ENCODE results near the gene NNMT. TPM values are rescaled to one million over a fixed set of nuclear protein-coding genes. Genes with fewer than 3 reads are reported as not detected.
"Not testable (repeated sequence)": the region's sequence is repeated elsewhere in the genome, so short reads cannot be mapped to it uniquely, and the experiment has no call there.

The NNMT gene
- polyA plus RNA-seq, 3 donors from 2014 or later = 0.68 to 1.0 TPM; not detected in 1

DNA sequence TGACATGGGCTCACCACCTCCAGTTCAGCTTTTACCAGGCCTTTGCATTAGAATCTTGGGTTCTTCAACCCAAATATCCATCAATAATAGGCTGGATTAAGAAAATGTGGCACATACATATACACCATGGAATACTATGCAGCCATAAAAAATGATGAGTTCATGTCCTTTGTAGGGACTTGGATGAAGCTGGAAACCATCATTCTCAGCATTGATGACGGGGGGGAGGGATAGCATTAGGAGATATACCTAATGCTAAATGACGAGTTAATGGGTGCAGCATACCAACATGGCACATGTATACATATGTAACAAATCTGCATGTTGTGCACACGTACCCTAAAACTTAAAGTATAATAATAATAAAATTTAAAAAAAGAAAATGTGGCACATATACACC is 45.5 kb downstream of the NNMT start:
- peaks cover 8 to 18% of the 10 kb centered on the region in 2 donors for H3K4me1 Mint-ChIP-seq
- H3K36me3 Mint-ChIP-seq, H3K4me3 Mint-ChIP-seq, DNase-seq, H3K9me3 Mint-ChIP-seq, H3K27ac Mint-ChIP-seq: not testable (repeated sequence)
- peaks cover 0 to 12% (median 11%) of the 10 kb centered on the region in 3 donors for H3K27me3 Mint-ChIP-seq (ENCODE audit: low read depth in 3 of 3)

DNA sequence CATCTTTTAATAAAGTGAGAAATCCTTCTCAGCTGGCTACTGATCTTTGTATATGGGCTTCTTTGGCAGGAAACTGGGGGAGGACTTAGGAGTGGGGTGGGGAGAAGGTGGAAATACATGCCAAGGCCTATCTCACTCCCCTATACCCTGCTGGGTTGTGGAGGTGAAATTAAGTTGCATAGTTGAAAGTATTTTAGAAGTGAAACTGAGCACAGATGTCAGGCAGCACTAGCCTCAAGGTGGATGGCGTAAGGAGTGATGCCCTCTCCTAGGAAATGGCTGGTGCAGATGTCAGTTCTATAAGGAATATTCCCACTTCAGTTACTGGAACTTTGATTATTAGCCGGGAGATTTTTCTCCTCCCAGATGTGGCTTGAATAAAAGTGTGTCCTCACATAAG is 46.3 kb downstream of the NNMT start:
- Mint-ChIP-seq H3K4me3 (no peak overlapping the region), H3K4me1 (peaks cover 11 to 26% of the 10 kb centered on the region in 2 donors), H3K9me3 (no peaks in the 10 kb centered on the region), H3K36me3 (no peaks in the 10 kb centered on the region), H3K27ac (no peak overlapping the region), H3K27me3 (ENCODE audit: low read depth in 3 of 3) (peaks cover 0 to 9% (median 8%) of the 10 kb centered on the region in 3 donors)
- DNase-seq = no peak

GRCh38 chr11:114343020-114343419 is 46.8 kb downstream of the NNMT start:
- Mint-ChIP-seq H3K36me3 (no peaks in the 10 kb centered on the region), H3K4me3 (no peak overlapping the region), H3K9me3 (no peaks in the 10 kb centered on the region), H3K27me3 (ENCODE audit: low read depth in 3 of 3) (peaks cover 0 to 9% (median 8%) of the 10 kb centered on the region in 3 donors), H3K4me1 (peaks cover 12 to 31% of the 10 kb centered on the region in 2 donors), H3K27ac (no peak overlapping the region)
- DNase-seq = no peak

DNA sequence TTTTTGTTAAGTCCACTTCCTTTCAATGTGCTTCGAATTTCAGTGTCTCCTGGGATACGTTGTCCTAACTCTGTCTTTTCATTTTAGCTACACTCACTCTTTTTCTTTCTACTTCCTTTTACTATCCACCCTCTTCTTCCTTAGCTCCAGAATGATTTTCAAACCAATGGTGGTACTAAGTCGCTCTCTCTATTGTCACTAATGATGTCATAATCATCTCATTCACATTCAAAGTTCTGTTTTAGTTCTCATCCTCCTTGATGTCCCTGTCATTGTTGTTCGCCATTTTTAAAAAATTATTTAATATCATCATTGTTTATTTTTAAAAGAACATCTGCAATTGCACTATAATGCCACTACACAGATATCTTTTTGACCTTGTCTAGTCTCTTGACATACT is 47.3 kb downstream of the NNMT start:
- no peak overlapping the region for H3K27ac Mint-ChIP-seq
- H3K4me1 Mint-ChIP-seq = peaks cover 12 to 33% of the 10 kb centered on the region in 2 donors
- H3K27me3 Mint-ChIP-seq (ENCODE audit: low read depth in 3 of 3) = peaks cover 0 to 9% (median 8%) of the 10 kb centered on the region in 3 donors
- H3K36me3 Mint-ChIP-seq = no peaks in the 10 kb centered on the region
- no peak overlapping the region for H3K4me3 Mint-ChIP-seq
- DNase-seq = no peak
- no peaks in the 10 kb centered on the region for H3K9me3 Mint-ChIP-seq

GRCh38 chr11:114344494-114344893 is 48.3 kb downstream of the NNMT start:
- H3K4me3 Mint-ChIP-seq = no peak overlapping the region
- peaks cover 12 to 33% of the 10 kb centered on the region in 2 donors for H3K4me1 Mint-ChIP-seq
- no peak overlapping the region for H3K27ac Mint-ChIP-seq
- no peaks in the 10 kb centered on the region for H3K36me3 Mint-ChIP-seq
- DNase-seq = no peak
- no peaks in the 10 kb centered on the region for H3K9me3 Mint-ChIP-seq
- H3K27me3 Mint-ChIP-seq (ENCODE audit: low read depth in 3 of 3) = peaks cover 0 to 8% (median 3%) of the 10 kb centered on the region in 3 donors

DNA sequence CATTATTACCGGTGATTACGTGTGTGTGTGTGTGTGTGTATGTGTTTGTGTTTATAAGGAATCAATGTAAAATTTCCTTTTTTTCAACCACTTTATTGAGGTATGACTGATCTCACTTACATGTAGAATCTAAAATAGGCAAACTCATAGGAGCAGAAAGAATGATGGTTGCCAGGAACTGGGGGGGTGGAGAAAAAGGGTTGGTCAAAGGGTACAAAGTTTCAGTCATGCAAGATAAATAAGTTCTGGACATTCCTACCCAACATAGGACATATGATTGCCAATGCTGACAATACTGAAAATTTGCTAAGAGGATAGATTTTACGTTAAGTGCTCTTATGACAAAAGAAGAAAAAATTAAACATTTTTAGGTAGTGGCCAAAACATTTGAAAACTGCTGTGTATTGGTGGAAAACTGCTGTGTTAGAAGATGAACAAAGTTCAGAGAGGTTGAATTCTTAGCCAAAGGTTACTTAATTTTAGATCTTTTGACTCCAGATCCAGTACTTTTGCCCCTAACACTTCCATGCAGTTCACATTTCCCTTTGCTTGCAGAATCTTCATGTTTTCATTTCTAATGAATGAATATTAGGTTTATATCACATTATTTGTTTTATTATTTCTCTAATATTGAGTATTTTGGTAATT is 49.5 kb downstream of the NNMT start:
- no peak for DNase-seq
- Mint-ChIP-seq H3K4me3 (no peak overlapping the region), H3K36me3 (no peaks in the 10 kb centered on the region), H3K4me1 (peaks cover 7 to 26% of the 10 kb centered on the region in 2 donors), H3K27me3 (ENCODE audit: low read depth in 3 of 3) (peaks cover 0 to 8% (median 3%) of the 10 kb centered on the region in 3 donors), H3K27ac (no peak overlapping the region), H3K9me3 (no peaks in the 10 kb centered on the region)

GRCh38 chr11:114346709-114347141 is 50.5 kb downstream of the NNMT start:
- peaks cover 0 to 3% (median 1%) of the 10 kb centered on the region in 3 donors for H3K27me3 Mint-ChIP-seq (ENCODE audit: low read depth in 3 of 3)
- DNase-seq = peak in 2 of 3 donors; percentile 14 to 29
- peaks cover 5 to 21% of the 10 kb centered on the region in 2 donors for H3K4me1 Mint-ChIP-seq
- no peaks in the 10 kb centered on the region for H3K36me3 Mint-ChIP-seq
- H3K27ac Mint-ChIP-seq = no peak overlapping the region
- H3K4me3 Mint-ChIP-seq = peak overlapping the region; percentile 26 to 73 (median 50)
- H3K9me3 Mint-ChIP-seq = no peaks in the 10 kb centered on the region

DNA sequence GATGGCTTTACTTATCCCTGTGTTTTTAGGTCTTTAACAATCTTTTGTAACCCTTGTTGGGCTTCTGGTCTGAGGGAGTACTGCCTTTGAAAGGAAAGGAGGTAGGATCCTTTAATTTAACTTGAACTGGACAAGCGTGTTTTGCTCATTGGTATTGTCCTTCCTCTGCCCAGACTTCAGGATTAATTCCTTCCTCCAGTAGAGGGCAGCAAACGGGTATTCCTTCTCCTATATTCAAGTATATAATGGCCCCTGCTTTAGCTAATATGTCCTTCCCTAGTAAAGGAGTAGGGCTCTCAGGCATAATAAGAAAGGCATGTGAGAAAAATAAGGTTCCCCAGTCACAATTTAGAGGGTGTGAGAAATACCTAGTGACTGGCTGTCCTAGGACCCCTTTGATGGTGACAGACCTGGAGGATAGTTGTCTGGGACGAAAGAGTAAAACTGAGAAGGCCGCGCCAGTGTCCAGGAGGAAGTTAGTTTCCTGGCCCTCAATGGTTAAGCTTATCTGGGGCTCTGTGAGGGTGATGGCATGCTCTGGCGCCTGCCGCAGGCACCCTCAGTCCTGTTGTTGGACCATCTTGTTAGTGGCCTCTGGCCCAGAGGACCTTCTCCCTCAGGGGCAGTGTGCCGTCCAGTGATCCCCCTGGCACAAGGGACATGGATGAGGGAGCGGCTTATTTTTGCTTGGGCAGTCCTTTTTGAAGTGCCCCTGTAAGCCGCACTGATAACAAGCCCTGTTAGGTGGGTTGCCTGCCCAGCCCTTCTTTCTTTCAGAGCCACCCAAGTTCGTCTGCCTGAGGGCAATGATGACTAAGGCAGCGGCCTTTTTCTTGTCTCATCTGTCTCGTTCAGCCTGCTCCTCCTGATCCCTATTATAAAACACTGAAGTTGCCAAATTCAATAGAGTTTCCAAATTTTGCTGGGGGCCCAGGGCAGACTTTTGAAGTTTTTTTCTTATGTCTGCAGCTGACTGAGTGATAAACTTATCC is 52.3 kb downstream of the NNMT start:
- peak; percentile 30 to 36 (median 33) for DNase-seq
- peaks cover 5 to 21% of the 10 kb centered on the region in 2 donors for H3K4me1 Mint-ChIP-seq

DNA sequence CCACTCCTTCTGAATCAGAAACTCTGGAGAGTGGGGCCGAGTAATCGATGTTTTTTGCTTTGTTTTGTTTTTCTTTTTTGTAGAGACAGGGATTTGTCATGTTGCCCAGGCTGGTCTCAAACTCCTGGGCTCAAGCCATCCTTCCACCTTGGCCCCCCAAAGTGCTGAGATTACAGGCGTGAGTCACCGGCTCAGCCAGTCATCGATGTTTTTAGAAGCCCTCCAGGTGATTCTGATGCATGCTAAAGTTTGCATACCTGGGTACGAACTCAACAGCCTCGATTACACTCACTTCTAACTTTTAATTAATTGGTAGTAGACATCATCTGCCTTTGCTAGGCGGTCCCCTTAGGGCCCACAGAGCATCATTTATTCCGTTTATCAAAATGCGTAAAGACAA is 53.8 kb downstream of the NNMT start:
- Mint-ChIP-seq H3K4me3 (no peak overlapping the region), H3K36me3 (no peaks in the 10 kb centered on the region), H3K27me3 (ENCODE audit: low read depth in 3 of 3) (peaks cover 0 to 6% (median 1%) of the 10 kb centered on the region in 3 donors), H3K4me1 (peaks cover 5 to 21% of the 10 kb centered on the region in 2 donors), H3K9me3 (no peaks in the 10 kb centered on the region), H3K27ac (no peak overlapping the region)
- DNase-seq = no peak

More for the DNA sequence above, 52.3 kb downstream of the NNMT start:
- Mint-ChIP-seq H3K27ac (no peak overlapping the region), H3K27me3 (ENCODE audit: low read depth in 3 of 3) (peaks cover 0 to 2% (median 2%) of the 10 kb centered on the region in 3 donors), H3K36me3 (no peaks in the 10 kb centered on the region), H3K4me3 (peak overlapping the region in 1 of 5 donors; percentile 3), H3K9me3 (no peaks in the 10 kb centered on the region)

GRCh38 chr11:114353443-114353842 is 57.2 kb downstream of the NNMT start:
- Mint-ChIP-seq H3K27ac (no peak overlapping the region), H3K27me3 (ENCODE audit: low read depth in 3 of 3) (peaks cover 1 to 16% (median 2%) of the 10 kb centered on the region in 3 donors), H3K9me3 (no peaks in the 10 kb centered on the region)

DNA sequence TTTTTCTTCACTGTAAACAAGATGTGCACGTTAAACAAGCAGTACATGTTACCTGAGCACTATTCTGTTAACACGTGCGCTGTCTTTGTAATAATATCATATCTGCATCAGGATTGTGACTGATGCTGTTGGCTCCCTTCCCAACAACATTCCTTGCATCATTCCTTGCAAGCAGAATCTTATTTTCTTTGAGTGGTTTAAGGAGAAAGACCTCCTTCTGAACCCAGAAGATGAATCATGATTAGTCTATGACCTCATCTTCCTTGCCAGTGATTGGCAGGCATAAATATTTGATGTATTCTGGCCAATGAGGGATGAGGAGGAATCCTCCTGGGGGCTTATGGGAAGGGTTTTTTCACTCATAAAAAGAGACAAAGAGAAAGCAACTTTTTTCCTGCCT is 57.9 kb downstream of the NNMT start:
- no peak overlapping the region for H3K27ac Mint-ChIP-seq
- no peaks in the 10 kb centered on the region for H3K9me3 Mint-ChIP-seq
- H3K27me3 Mint-ChIP-seq (ENCODE audit: low read depth in 3 of 3) = peaks cover 1 to 20% (median 2%) of the 10 kb centered on the region in 3 donors
- no peaks in the 10 kb centered on the region for H3K4me1 Mint-ChIP-seq
- no peaks in the 10 kb centered on the region for H3K36me3 Mint-ChIP-seq
- DNase-seq = no peak
- no peak overlapping the region for H3K4me3 Mint-ChIP-seq

More at GRCh38 chr11:114353443-114353842, 57.2 kb downstream of the NNMT start:
- DNase-seq = no peak
- Mint-ChIP-seq H3K4me3 (no peak overlapping the region), H3K4me1 (no peaks in the 10 kb centered on the region), H3K36me3 (no peaks in the 10 kb centered on the region)

DNA sequence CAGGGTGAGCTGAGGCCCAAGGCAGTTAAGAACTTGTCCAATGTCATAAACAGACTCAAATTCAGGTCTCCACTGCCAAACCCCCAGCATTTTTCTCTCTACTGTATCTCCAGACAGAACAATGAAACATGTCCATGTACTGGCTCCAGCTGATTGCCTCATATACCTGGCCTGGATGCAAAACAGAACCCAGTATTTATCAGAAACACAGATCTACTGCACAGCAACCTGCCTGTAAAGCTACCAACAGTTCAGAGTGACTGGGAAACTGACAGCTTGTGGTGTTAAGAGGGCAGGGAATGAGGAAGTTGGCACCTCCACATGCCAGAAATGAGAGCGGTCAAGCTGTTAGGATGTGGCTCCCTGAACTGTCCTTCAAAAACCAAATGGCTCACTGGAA is 62.5 kb downstream of the NNMT start:
- Mint-ChIP-seq H3K9me3 (no peaks in the 10 kb centered on the region), H3K27me3 (ENCODE audit: low read depth in 3 of 3) (peaks cover 0 to 25% (median 2%) of the 10 kb centered on the region in 3 donors), H3K27ac (no peak overlapping the region), H3K4me1 (no peaks in the 10 kb centered on the region), H3K36me3 (no peaks in the 10 kb centered on the region), H3K4me3 (no peak overlapping the region)
- no peak for DNase-seq

GRCh38 chr11:114359342-114359741 is 63.1 kb downstream of the NNMT start:
- Mint-ChIP-seq H3K4me1 (no peaks in the 10 kb centered on the region), H3K9me3 (no peaks in the 10 kb centered on the region), H3K27me3 (ENCODE audit: low read depth in 3 of 3) (peaks cover 0 to 27% (median 2%) of the 10 kb centered on the region in 3 donors), H3K4me3 (no peak overlapping the region), H3K27ac (no peak overlapping the region), H3K36me3 (no peaks in the 10 kb centered on the region)
- DNase-seq = no peak

- no peaks in the 10 kb centered on the region for H3K4me1 Mint-ChIP-seq
- H3K36me3 Mint-ChIP-seq = no peaks in the 10 kb centered on the region
- H3K27ac Mint-ChIP-seq = no peak overlapping the region
- no peak overlapping the region for H3K4me3 Mint-ChIP-seq
- no peak for DNase-seq
- H3K9me3 Mint-ChIP-seq = no peaks in the 10 kb centered on the region
- peaks cover 0 to 29% (median 2%) of the 10 kb centered on the region in 3 donors for H3K27me3 Mint-ChIP-seq (ENCODE audit: low read depth in 3 of 3)
Observed at GRCh38 chr11:114362326-114362725, 66.1 kb downstream of the NNMT start.

Data from immature natural killer cell (primary cell).